ENCODE data around the gene FARP1.

DNA sequence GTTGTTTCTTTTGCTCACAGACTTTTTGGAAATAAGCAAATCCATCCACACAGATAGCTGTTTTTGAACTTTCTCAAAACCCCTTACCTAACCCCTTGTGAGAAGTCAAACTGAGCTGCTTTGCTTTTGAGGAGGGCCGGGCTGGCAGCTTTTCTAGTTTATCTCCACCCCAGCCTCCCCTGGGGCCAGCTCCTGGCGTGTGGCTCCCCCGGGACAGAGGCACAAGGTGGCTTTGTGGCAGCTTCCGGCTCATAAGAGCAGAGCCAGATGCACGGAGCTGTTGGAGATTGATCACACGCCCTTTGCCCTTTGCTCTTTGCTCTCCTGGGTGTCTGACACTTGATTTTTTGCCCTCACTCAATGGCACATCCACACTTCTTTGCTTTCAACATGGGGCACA is 59.1 kb downstream of the FARP1 start:
- TF ChIP-seq POLR2AphosphoS5 (IDR thresholded peaks at IDR 0.05; ENCODE audit: insufficient read depth in 1 of 2, low read depth in 1 of 2) = no peak
- TF ChIP-seq, protein P1, sequence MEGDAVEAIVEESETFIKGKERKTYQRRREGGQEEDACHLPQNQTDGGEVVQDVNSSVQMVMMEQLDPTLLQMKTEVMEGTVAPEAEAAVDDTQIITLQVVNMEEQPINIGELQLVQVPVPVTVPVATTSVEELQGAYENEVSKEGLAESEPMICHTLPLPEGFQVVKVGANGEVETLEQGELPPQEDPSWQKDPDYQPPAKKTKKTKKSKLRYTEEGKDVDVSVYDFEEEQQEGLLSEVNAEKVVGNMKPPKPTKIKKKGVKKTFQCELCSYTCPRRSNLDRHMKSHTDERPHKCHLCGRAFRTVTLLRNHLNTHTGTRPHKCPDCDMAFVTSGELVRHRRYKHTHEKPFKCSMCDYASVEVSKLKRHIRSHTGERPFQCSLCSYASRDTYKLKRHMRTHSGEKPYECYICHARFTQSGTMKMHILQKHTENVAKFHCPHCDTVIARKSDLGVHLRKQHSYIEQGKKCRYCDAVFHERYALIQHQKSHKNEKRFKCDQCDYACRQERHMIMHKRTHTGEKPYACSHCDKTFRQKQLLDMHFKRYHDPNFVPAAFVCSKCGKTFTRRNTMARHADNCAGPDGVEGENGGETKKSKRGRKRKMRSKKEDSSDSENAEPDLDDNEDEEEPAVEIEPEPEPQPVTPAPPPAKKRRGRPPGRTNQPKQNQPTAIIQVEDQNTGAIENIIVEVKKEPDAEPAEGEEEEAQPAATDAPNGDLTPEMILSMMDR (IDR thresholded peaks at IDR 0.05) = no peak
